Testis (tissue), 2 donors: ENCODE data around the gene GABRB2.

Source experiments
- POLR2A ChIP-seq: fragments of 450-650 bp; IDR thresholded peaks from one replicate; pipeline ENCODE4 v1.6.1; 2017; ENCODE audit warnings: antibody characterized with exemption, mild to moderate bottlenecking, moderate library complexity
- TF ChIP-seq, protein P1 (sequence below), 3 experiments: fragments of 450-650 bp in 2 of 3; fragments of 200-600 bp in 1 of 3; sonication (generic) in 1 of 3; IDR thresholded peaks; one replicate each; pipeline ENCODE4 v1.5.1; 2016 to 2019; ENCODE audit warnings: antibody characterized with exemption in 3 of 3, mild to moderate bottlenecking in 2 of 3, moderate library complexity in 1 of 3

DNA sequence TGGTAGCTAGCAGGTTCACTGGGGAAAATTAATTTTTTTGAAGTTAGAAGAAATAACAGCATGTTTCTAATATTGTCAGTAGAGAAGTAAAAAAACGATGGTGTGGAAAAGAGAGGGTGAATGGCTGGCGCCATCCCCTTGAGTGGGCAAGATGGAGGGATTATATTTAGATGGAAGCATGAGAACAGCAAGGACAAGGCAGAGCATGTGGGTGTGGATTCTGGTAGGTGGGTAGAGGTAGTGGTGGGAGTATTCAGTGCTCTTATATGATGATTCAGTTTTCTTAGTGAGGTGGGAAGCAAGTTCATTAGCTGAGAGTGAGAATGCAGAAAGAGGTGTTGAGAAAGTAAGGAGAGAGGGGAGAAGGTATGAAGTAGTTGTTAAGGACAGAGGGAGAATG lies 188.1 kb downstream of the GABRB2 start:
- TF ChIP-seq, protein P1, sequence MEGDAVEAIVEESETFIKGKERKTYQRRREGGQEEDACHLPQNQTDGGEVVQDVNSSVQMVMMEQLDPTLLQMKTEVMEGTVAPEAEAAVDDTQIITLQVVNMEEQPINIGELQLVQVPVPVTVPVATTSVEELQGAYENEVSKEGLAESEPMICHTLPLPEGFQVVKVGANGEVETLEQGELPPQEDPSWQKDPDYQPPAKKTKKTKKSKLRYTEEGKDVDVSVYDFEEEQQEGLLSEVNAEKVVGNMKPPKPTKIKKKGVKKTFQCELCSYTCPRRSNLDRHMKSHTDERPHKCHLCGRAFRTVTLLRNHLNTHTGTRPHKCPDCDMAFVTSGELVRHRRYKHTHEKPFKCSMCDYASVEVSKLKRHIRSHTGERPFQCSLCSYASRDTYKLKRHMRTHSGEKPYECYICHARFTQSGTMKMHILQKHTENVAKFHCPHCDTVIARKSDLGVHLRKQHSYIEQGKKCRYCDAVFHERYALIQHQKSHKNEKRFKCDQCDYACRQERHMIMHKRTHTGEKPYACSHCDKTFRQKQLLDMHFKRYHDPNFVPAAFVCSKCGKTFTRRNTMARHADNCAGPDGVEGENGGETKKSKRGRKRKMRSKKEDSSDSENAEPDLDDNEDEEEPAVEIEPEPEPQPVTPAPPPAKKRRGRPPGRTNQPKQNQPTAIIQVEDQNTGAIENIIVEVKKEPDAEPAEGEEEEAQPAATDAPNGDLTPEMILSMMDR (IDR thresholded peaks at IDR 0.05): no peak
- no peak for TF ChIP-seq POLR2A
